ENCODE data around the gene GPR171. TPM values are rescaled to one million over a fixed set of nuclear protein-coding genes. Genes with fewer than 3 reads are reported as not detected.

The GPR171 gene
- total RNA-seq, 1 experiment from 2014 or later: not detected

- no TSS peak for BruUV-seq (replicated peaks)
- ChIA-PET CTCF (interaction anchor here (1.3 kb wide), 1 partner anchor 12 kb away, joined by 6 read pairs; no protein-coding TSS in a partner anchor), POLR2A (ENCODE audit: low non-redundant PET) (no interaction called here)
- no peak overlapping the region for H3K27ac ChIP-seq (ENCODE audit: low read depth, low read length, poor library complexity, severe bottlenecking)
- no peaks in the 10 kb centered on the region for H3K36me3 ChIP-seq (ENCODE audit: insufficient read depth, low read length, poor library complexity, severe bottlenecking)
- no peak for DNase-seq (ENCODE audit: low spot score)
- H3K4me3 ChIP-seq (ENCODE audit: low read depth, low read length, poor library complexity, severe bottlenecking): no peak overlapping the region
- TF ChIP-seq EZH2 (IDR thresholded peaks at IDR 0.05; ENCODE audit: borderline replicate concordance, low read depth, low read length, poor library complexity, severe bottlenecking) (no peak), CTCF (conservative IDR thresholded peaks at IDR 0.05; ENCODE audit: low read depth, low read length) (no peak)
- H3K9me3 ChIP-seq (ENCODE audit: low read depth, low read length, poor library complexity, severe bottlenecking): no peaks in the 10 kb centered on the region
- H3K27me3 ChIP-seq (replicated peaks; ENCODE audit: insufficient read depth, low read depth, low read length, poor library complexity): no peaks in the 10 kb centered on the region
- H3K4me1 ChIP-seq (ENCODE audit: insufficient read depth, low read length, poor library complexity, severe bottlenecking): no peaks in the 10 kb centered on the region
- intact Hi-C loops (cut with micrococcal nuclease; ENCODE audit: unreplicated experiment): no loop called here
Measured at GRCh38 chr3:151155409-151156128, 47.4 kb downstream of the GPR171 start.

DNA sequence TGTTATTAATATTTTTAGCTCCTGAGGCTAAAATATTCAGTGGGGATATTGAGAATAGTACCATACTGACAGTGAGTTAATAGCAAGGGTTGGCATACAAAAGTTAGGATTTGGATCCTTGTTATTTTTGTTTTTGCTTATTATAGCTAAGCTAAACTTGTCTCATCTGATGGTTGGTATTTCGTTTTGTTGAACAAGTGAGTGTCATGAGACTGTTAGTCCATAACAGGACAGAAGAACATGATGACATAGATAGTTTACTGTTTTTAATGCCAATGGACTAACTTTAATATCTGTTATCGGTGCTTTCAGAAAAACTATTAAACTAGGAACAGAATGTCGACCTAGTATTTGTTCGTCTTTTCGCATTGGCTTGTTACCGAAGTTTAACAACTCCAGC lies 48.5 kb downstream of the GPR171 start:
- Histone ChIP-seq H3K9me3 (ENCODE audit: low read depth, low read length, poor library complexity, severe bottlenecking) (no peaks in the 10 kb centered on the region), H3K27ac (ENCODE audit: low read depth, low read length, poor library complexity, severe bottlenecking) (no peak overlapping the region), H3K4me3 (ENCODE audit: low read depth, low read length, poor library complexity, severe bottlenecking) (no peak overlapping the region), H3K4me1 (ENCODE audit: insufficient read depth, low read length, poor library complexity, severe bottlenecking) (no peaks in the 10 kb centered on the region), H3K36me3 (ENCODE audit: insufficient read depth, low read length, poor library complexity, severe bottlenecking) (no peaks in the 10 kb centered on the region), H3K27me3 (replicated peaks; ENCODE audit: insufficient read depth, low read depth, low read length, poor library complexity) (no peaks in the 10 kb centered on the region)
- no peak for DNase-seq (ENCODE audit: low spot score)
- no TSS peak for BruUV-seq (replicated peaks)
- no peak for TF ChIP-seq CTCF (conservative IDR thresholded peaks at IDR 0.05; ENCODE audit: low read depth, low read length)
- TF ChIP-seq EZH2 (IDR thresholded peaks at IDR 0.05; ENCODE audit: borderline replicate concordance, low read depth, low read length, poor library complexity, severe bottlenecking): no peak
- CTCF ChIA-PET: no interaction called here
- intact Hi-C loops (cut with micrococcal nuclease; ENCODE audit: unreplicated experiment): no loop called here
- POLR2A ChIA-PET (ENCODE audit: low non-redundant PET): interaction anchor here (0.6 kb wide), 1 partner anchor 290 kb away, joined by 3 read pairs; no protein-coding TSS in a partner anchor

- intact Hi-C loops (cut with micrococcal nuclease; ENCODE audit: unreplicated experiment): no loop called here
- ChIA-PET POLR2A (ENCODE audit: low non-redundant PET) (interaction anchor here (0.7 kb wide), 1 partner anchor 272 kb away, joined by 21 read pairs; no protein-coding TSS in a partner anchor), CTCF (no interaction called here)
- Histone ChIP-seq H3K4me3 (ENCODE audit: low read depth, low read length, poor library complexity, severe bottlenecking) (no peak overlapping the region), H3K27me3 (replicated peaks; ENCODE audit: insufficient read depth, low read depth, low read length, poor library complexity) (no peaks in the 10 kb centered on the region), H3K4me1 (ENCODE audit: insufficient read depth, low read length, poor library complexity, severe bottlenecking) (no peaks in the 10 kb centered on the region), H3K27ac (ENCODE audit: low read depth, low read length, poor library complexity, severe bottlenecking) (no peak overlapping the region), H3K36me3 (ENCODE audit: insufficient read depth, low read length, poor library complexity, severe bottlenecking) (no peaks in the 10 kb centered on the region), H3K9me3 (ENCODE audit: low read depth, low read length, poor library complexity, severe bottlenecking) (no peaks in the 10 kb centered on the region)
- no peak for DNase-seq (ENCODE audit: low spot score)
- BruUV-seq (replicated peaks): no TSS peak
- TF ChIP-seq EZH2 (IDR thresholded peaks at IDR 0.05; ENCODE audit: borderline replicate concordance, low read depth, low read length, poor library complexity, severe bottlenecking): no peak
- no peak for TF ChIP-seq CTCF (conservative IDR thresholded peaks at IDR 0.05; ENCODE audit: low read depth, low read length)
Measured at GRCh38 chr3:151152455-151153079, 50.4 kb downstream of the GPR171 start.

Other genes with a start within 250 kb of the GPR171 start
- gene CLRN1, start 230.5 kb downstream of the GPR171 start, total RNA-seq (2021): not detected in 2 replicates
- gene MED12L, start 117.6 kb downstream of the GPR171 start, total RNA-seq (2021): 0.71 and 1.1 TPM in 2 replicates
- gene P2RY14, start 75.3 kb upstream of the GPR171 start, total RNA-seq (2021): not detected in 2 replicates
- not detected in 2 replicates for gene GPR87, start 113.6 kb upstream of the GPR171 start, total RNA-seq (2021)
- gene P2RY13, start 126.3 kb upstream of the GPR171 start, total RNA-seq (2021): not detected in 2 replicates
- not detected in 2 replicates for gene P2RY12, start 181.5 kb upstream of the GPR171 start, total RNA-seq (2021)

Measured in A673 (cell line).